Trophoblast cell (in vitro differentiated cells and primary cell): ENCODE data around the gene PM20D1. TPM values are rescaled to one million over a fixed set of nuclear protein-coding genes. Genes with fewer than 3 reads are reported as not detected.
"Not testable (repeated sequence)": the region's sequence is repeated elsewhere in the genome, so short reads cannot be mapped to it uniquely, and the experiment has no call there.

Experiments
- DNase-seq, 2 donors: peaks; one replicate each; pipeline ENCODE4 v3.0.0-alpha.2; 2016
- H2AFZ ChIP-seq: 2 replicates; pipeline ENCODE4 v1.6.1; 2013; ENCODE audit warnings: low read length, moderate library complexity, mild to moderate bottlenecking; ENCODE audit not compliant: insufficient read depth, poor library complexity
- H2AK5ac ChIP-seq: 2 replicates; pipeline ENCODE4 v1.6.1; 2013; ENCODE audit warnings: mild to moderate bottlenecking, low read length
- H2BK120ac ChIP-seq: 2 replicates; pipeline ENCODE4 v1.6.1; 2013; ENCODE audit warnings: low read length, mild to moderate bottlenecking, moderate library complexity; ENCODE audit not compliant: insufficient read depth, poor library complexity
- H2BK12ac ChIP-seq: 2 replicates; pipeline ENCODE4 v1.6.1; 2013; ENCODE audit warnings: mild to moderate bottlenecking, low read length, moderate library complexity
- H2BK5ac ChIP-seq: 2 replicates; pipeline ENCODE4 v1.6.1; 2013; ENCODE audit warnings: low read length, low read depth, moderate library complexity, mild to moderate bottlenecking; ENCODE audit not compliant: poor library complexity
- H3K14ac ChIP-seq: 2 replicates; pipeline ENCODE4 v1.6.1; 2013; ENCODE audit warnings: mild to moderate bottlenecking, low read length
- H3K18ac ChIP-seq: 2 replicates; pipeline ENCODE4 v1.6.1; 2013; ENCODE audit warnings: mild to moderate bottlenecking, low read length
- H3K23ac ChIP-seq: 2 replicates; pipeline ENCODE4 v1.6.1; 2013; ENCODE audit warnings: low read length
- H3K27ac ChIP-seq: 2 replicates; pipeline ENCODE4 v1.5.1; 2013; ENCODE audit warnings: low read depth, mild to moderate bottlenecking, inconsistent platforms, low read length, moderate library complexity
- H3K27me3 ChIP-seq: 2 replicates; pipeline ENCODE4 v1.6.1; 2013; ENCODE audit warnings: inconsistent platforms, mild to moderate bottlenecking, low read length, moderate library complexity; ENCODE audit not compliant: insufficient read depth
- H3K36me3 ChIP-seq, 2 experiments: 1 replicate in 1 of 2; 2 replicates in 1 of 2; pipeline ENCODE4 v1.6.1; 2013; ENCODE audit warnings: low read length in 2 of 2, mild to moderate bottlenecking in 2 of 2, moderate library complexity in 1 of 2; ENCODE audit not compliant: insufficient read depth in 2 of 2, control insufficient read depth in 1 of 2
- H3K4ac ChIP-seq: 2 replicates; pipeline ENCODE4 v1.6.1; 2013; ENCODE audit warnings: low read depth, mild to moderate bottlenecking, low read length, moderate library complexity
- H3K4me1 ChIP-seq, 2 experiments: 1 replicate in 1 of 2; 2 replicates in 1 of 2; pipeline ENCODE4 v1.6.1; 2013; ENCODE audit warnings: low read length in 2 of 2, mild to moderate bottlenecking in 2 of 2, moderate library complexity in 1 of 2; ENCODE audit not compliant: insufficient read depth in 2 of 2, control insufficient read depth in 1 of 2
- H3K4me2 ChIP-seq: 2 replicates; pipeline ENCODE4 v1.6.1; 2013; ENCODE audit warnings: inconsistent platforms, mild to moderate bottlenecking, low read length, moderate library complexity
- H3K4me3 ChIP-seq: 2 replicates; pipeline ENCODE4 v1.5.1; 2013; ENCODE audit warnings: mild to moderate bottlenecking, low read depth, low read length, inconsistent platforms
- H3K79me1 ChIP-seq: one replicate; pipeline ENCODE4 v1.6.1; 2013; ENCODE audit warnings: low read length
- H3K79me2 ChIP-seq: 2 replicates; pipeline ENCODE4 v1.6.1; 2013; ENCODE audit warnings: low read length, mild to moderate bottlenecking; ENCODE audit not compliant: control insufficient read depth, insufficient read depth, poor library complexity
- H3K9ac ChIP-seq: 2 replicates; pipeline ENCODE4 v1.6.1; 2013; ENCODE audit warnings: mild to moderate bottlenecking, low read length
- H3K9me3 ChIP-seq: 2 replicates; pipeline ENCODE4 v1.6.1; 2013; ENCODE audit warnings: low read depth, mild to moderate bottlenecking, control low read depth, inconsistent platforms, low read length; ENCODE audit not compliant: insufficient read depth
- H4K12ac ChIP-seq: 2 replicates; pipeline ENCODE4 v1.6.1; 2013; ENCODE audit warnings: low read depth, mild to moderate bottlenecking, low read length, moderate library complexity
- H4K8ac ChIP-seq: 2 replicates; pipeline ENCODE4 v1.6.1; 2013; ENCODE audit warnings: low read depth, mild to moderate bottlenecking, low read length, moderate library complexity
- H4K91ac ChIP-seq: one replicate; pipeline ENCODE4 v1.6.1; 2013; ENCODE audit warnings: low read depth, mild to moderate bottlenecking, low read length, moderate library complexity
- WGBS: extraction: QIAGEN DNeasy Blood & Tissue Kit; methylation state at CpG from one replicate; pipeline ENCODE4 v1.1.7; 2013; ENCODE audit warnings: missing lambda C conversion rate; ENCODE audit not compliant: insufficient read length, insufficient coverage; ENCODE audit errors: extremely low coverage; 5-methylcytosine and 5-hydroxymethylcytosine counted together
- polyA plus RNA-seq: library from polyadenylated mRNA; stranded (reverse); fragments of 200-250 nt; gene quantifications from 2 replicates; pipeline ENCODE4 v1.2.3, GENCODE V29; 2013

The PM20D1 gene
- polyA plus RNA-seq, result not detected in 2 replicates

GRCh38 chr1:205849619-205850355, at the start of gene PM20D1:
TSS of gene PM20D1 (minus strand) at chr1:205850132. CDS start at chr1:205850072, 60 bp downstream.
- Histone ChIP-seq H3K4me2 (no peak within 1 kb of the TSS), H3K79me2 (no peaks in the 10 kb centered on the region), H3K14ac (no peak within 1 kb of the TSS), H3K79me1 (no peaks in the 10 kb centered on the region), H3K18ac (no peak within 1 kb of the TSS), H4K12ac (no peak within 1 kb of the TSS), H4K91ac (no peak within 1 kb of the TSS), H3K4me1 (no peaks in the 10 kb centered on the region), H2AK5ac (no peak within 1 kb of the TSS), H3K9me3 (peaks cover 3% of the 10 kb centered on the region), H3K9ac (no peak within 1 kb of the TSS), H3K4me3 (no peak within 1 kb of the TSS), H3K4ac (no peak within 1 kb of the TSS), H4K8ac (no peak within 1 kb of the TSS), H3K36me3 (no peaks in the 10 kb centered on the region), H2BK5ac (no peak within 1 kb of the TSS), H3K27me3 (no peaks in the 10 kb centered on the region), H2AFZ (no peak within 1 kb of the TSS), H3K23ac (no peak within 1 kb of the TSS), H2BK12ac (no peak within 1 kb of the TSS), H2BK120ac (no peak within 1 kb of the TSS), H3K27ac (no peak within 1 kb of the TSS)
- no CpG with 5 or more reads among the region's 39 CpGs for WGBS
- DNase-seq, result peak; percentile 12 to 59

GRCh38 chr1:205896351-205896750, 46.4 kb upstream of the PM20D1 start:
- Histone ChIP-seq H2BK12ac (peak overlapping the region; percentile 42), H3K27me3 (no peaks in the 10 kb centered on the region), H2AK5ac (no peak overlapping the region), H3K14ac (no peak overlapping the region), H4K12ac (no peak overlapping the region), H2AFZ (no peak overlapping the region), H3K4me1 (peaks cover 0 to 3% of the 10 kb centered on the region in 2 experiments), H3K36me3 (no peaks in the 10 kb centered on the region), H3K23ac (no peak overlapping the region), H4K91ac (no peak overlapping the region), H3K79me2 (no peaks in the 10 kb centered on the region), H3K4ac (no peak overlapping the region), H2BK5ac (no peak overlapping the region), H3K18ac (no peak overlapping the region), H2BK120ac (no peak overlapping the region), H3K9ac (no peak overlapping the region), H3K9me3 (peaks cover 7% of the 10 kb centered on the region), H3K79me1 (no peaks in the 10 kb centered on the region), H4K8ac (no peak overlapping the region), H3K4me2 (no peak overlapping the region), H3K4me3 (no peak overlapping the region), H3K27ac (no peak overlapping the region)
- DNase-seq, result no peak
- no CpG with 5 or more reads among the region's 1 CpG for WGBS

- Histone ChIP-seq H4K8ac (peak overlapping the region; percentile 73), H2BK12ac (peak overlapping the region; percentile 30)
- H3K79me1 ChIP-seq, H3K36me3 ChIP-seq, H4K12ac ChIP-seq, H3K4me2 ChIP-seq, H3K27ac ChIP-seq, H3K27me3 ChIP-seq, H2AK5ac ChIP-seq, H2BK5ac ChIP-seq, H3K18ac ChIP-seq, H3K79me2 ChIP-seq, H3K4ac ChIP-seq, H3K4me3 ChIP-seq, H3K4me1 ChIP-seq, H3K14ac ChIP-seq, H2BK120ac ChIP-seq, H3K9me3 ChIP-seq, H4K91ac ChIP-seq, H3K23ac ChIP-seq, H2AFZ ChIP-seq, H3K9ac ChIP-seq: not testable (repeated sequence)
- peak; percentile 6 to 71 for DNase-seq
- WGBS, result no CpG with 5 or more reads among the region's 3 CpGs
Measured at GRCh38 chr1:205894119-205894518, 44.2 kb upstream of the PM20D1 start.

GRCh38 chr1:205892175-205892574, 42.2 kb upstream of the PM20D1 start:
- not testable (repeated sequence) for H3K18ac ChIP-seq, H4K8ac ChIP-seq, H2BK120ac ChIP-seq, H4K91ac ChIP-seq, H2AK5ac ChIP-seq, H3K14ac ChIP-seq, H3K23ac ChIP-seq, H3K79me2 ChIP-seq, H3K4ac ChIP-seq, H3K9me3 ChIP-seq, H3K4me3 ChIP-seq, H2BK12ac ChIP-seq, H4K12ac ChIP-seq, H3K4me2 ChIP-seq, DNase-seq, H3K4me1 ChIP-seq, H2AFZ ChIP-seq, H2BK5ac ChIP-seq, H3K36me3 ChIP-seq, H3K79me1 ChIP-seq, H3K27ac ChIP-seq, H3K27me3 ChIP-seq, H3K9ac ChIP-seq
- WGBS, result no CpG with 5 or more reads among the region's 2 CpGs
